Measurements from ENCODE around the gene SEH1L. TPM values are rescaled to one million over a fixed set of nuclear protein-coding genes. Genes with fewer than 3 reads are reported as not detected.

SEH1L gene
- polyA plus RNA-seq, 1 donor from 2014 or later: 11.5 TPM

DNA sequence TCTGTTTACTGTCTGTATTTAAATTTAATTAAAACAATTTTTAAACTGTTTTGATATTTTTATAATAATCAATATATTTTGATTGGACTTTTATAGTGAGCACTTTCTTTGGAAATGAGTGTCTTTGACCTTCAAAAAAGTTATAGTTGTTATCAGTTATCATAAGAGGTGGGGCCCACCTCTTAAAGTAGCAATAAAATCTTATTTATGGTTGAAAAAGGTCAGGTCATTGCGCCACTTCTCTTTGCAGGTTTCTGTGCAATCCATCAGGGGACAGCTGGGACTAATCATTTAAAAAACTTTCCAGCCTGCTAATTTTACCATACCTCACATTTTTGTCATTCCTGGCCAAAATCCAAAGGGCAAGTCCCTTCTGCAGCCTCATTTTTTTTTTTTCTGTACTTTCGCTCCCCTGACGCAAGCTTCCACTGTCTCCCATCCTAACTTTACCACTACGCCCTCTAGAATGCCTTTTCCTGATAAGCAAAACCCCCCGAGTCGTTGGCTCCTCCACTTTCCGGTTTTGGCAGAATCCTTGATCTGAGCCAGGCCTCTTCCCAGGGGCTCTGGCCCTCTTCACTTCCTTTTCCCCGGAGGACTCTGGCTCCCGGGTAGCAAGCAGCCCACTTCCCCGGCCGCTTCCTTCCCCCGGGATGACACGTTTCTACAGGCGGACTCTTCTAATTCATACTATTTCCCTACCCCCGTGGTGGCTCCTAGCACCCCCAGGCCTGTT is 1.1 kb upstream of the SEH1L start:
- Histone ChIP-seq H2AFZ (ENCODE audit: low read depth, low read length) (peak overlapping the region; percentile 52), H3F3A (ENCODE audit: insufficient read depth, low read length, poor library complexity, severe bottlenecking) (no peaks in the 10 kb centered on the region), H3K9ac (ENCODE audit: low read length) (peak overlapping the region; percentile 67), H3K9me2 (ENCODE audit: insufficient read depth, low read length) (no peaks in the 10 kb centered on the region), H4K20me1 (ENCODE audit: insufficient read depth) (no peaks in the 10 kb centered on the region), H3K9me3 (ENCODE audit: low read length) (no peaks in the 10 kb centered on the region), H3K4me3 (ENCODE audit: low read length) (peak overlapping the region; percentile 89), H3K79me2 (replicated peaks; ENCODE audit: insufficient read depth, low read length) (peaks cover 17% of the 10 kb centered on the region), H3K4me2 (ENCODE audit: low read length) (peak overlapping the region; percentile 82), H3K27me3 (ENCODE audit: insufficient read depth, low read depth, low read length) (no peaks in the 10 kb centered on the region), H3K36me3 (ENCODE audit: insufficient read depth, low read length) (no peaks in the 10 kb centered on the region), H3K27ac (ENCODE audit: low read length) (peak overlapping the region; percentile 63)
- TF ChIP-seq TAF1 (IDR thresholded peaks at IDR 0.05; ENCODE audit: low read depth) (no peak), MXI1 (conservative IDR thresholded peaks at IDR 0.05; ENCODE audit: poor library complexity, severe bottlenecking) (no peak), SMC3 (conservative IDR thresholded peaks at IDR 0.05; ENCODE audit: poor library complexity) (no peak), EZH2 (IDR thresholded peaks at IDR 0.05; ENCODE audit: borderline replicate concordance, insufficient read depth, low read length, poor library complexity, severe bottlenecking) (no peak), EP300 (conservative IDR thresholded peaks at IDR 0.05; ENCODE audit: poor library complexity, severe bottlenecking) (no peak), POLR2AphosphoS5 (IDR thresholded peaks at IDR 0.05) (no peak), REST (IDR thresholded peaks at IDR 0.05; ENCODE audit: borderline replicate concordance) (no peak), RAD21 (conservative IDR thresholded peaks at IDR 0.05) (no peak), CTCF (IDR thresholded peaks at IDR 0.05; ENCODE audit: poor library complexity, severe bottlenecking) (no peak)

GRCh38 chr18:12948050-12948804 is 416 bp downstream of the SEH1L start:
- TF ChIP-seq MXI1 (conservative IDR thresholded peaks at IDR 0.05; ENCODE audit: poor library complexity, severe bottlenecking) (peak; percentile 98), EZH2 (IDR thresholded peaks at IDR 0.05; ENCODE audit: borderline replicate concordance, insufficient read depth, low read length, poor library complexity, severe bottlenecking) (no peak), EP300 (conservative IDR thresholded peaks at IDR 0.05; ENCODE audit: poor library complexity, severe bottlenecking) (peak; percentile 49), POLR2AphosphoS5 (IDR thresholded peaks at IDR 0.05) (peak; percentile 59), TAF1 (IDR thresholded peaks at IDR 0.05; ENCODE audit: low read depth) (no peak), REST (IDR thresholded peaks at IDR 0.05; ENCODE audit: borderline replicate concordance) (no peak), CTCF (IDR thresholded peaks at IDR 0.05; ENCODE audit: poor library complexity, severe bottlenecking) (no peak), RAD21 (conservative IDR thresholded peaks at IDR 0.05) (peak; percentile 22)
- no peaks in the 10 kb centered on the region for H4K20me1 ChIP-seq (ENCODE audit: insufficient read depth)
- H3K27ac ChIP-seq (ENCODE audit: low read length): peak overlapping the region; percentile 96
- H3K9me3 ChIP-seq (ENCODE audit: low read length): no peaks in the 10 kb centered on the region
- H3K79me2 ChIP-seq (replicated peaks; ENCODE audit: insufficient read depth, low read length): peaks cover 20% of the 10 kb centered on the region
- H3K4me2 ChIP-seq (ENCODE audit: low read length): no peak overlapping the region
- no peaks in the 10 kb centered on the region for H3K27me3 ChIP-seq (ENCODE audit: insufficient read depth, low read depth, low read length)
- no peaks in the 10 kb centered on the region for H3F3A ChIP-seq (ENCODE audit: insufficient read depth, low read length, poor library complexity, severe bottlenecking)
- H3K9ac ChIP-seq (ENCODE audit: low read length): peak overlapping the region; percentile 92
- H2AFZ ChIP-seq (ENCODE audit: low read depth, low read length): peak overlapping the region; percentile 98
- peak overlapping the region; percentile 89 for H3K4me3 ChIP-seq (ENCODE audit: low read length)
- H3K9me2 ChIP-seq (ENCODE audit: insufficient read depth, low read length): no peaks in the 10 kb centered on the region
- no peaks in the 10 kb centered on the region for H3K36me3 ChIP-seq (ENCODE audit: insufficient read depth, low read length)

Measured in neural cell (in vitro differentiated cells).